ENCODE data around the gene ANO8. TPM values are rescaled to one million over a fixed set of nuclear protein-coding genes. Genes with fewer than 3 reads are reported as not detected.

The ANO8 gene
- total and polyA plus RNA-seq, 2 experiments from 2014 or later, result 4.5 to 24.9 TPM

GRCh38 chr19:17348700-17349099 lies 14.0 kb upstream of the ANO8 start:
- H3K27me3 ChIP-seq (ENCODE audit: insufficient read depth), result no peaks in the 10 kb centered on the region
- H3F3A ChIP-seq (replicated peaks; ENCODE audit: low read depth), result no peaks in the 10 kb centered on the region
- no peaks in the 10 kb centered on the region for H3K9me2 ChIP-seq (ENCODE audit: insufficient read depth)
- peaks cover 18% of the 10 kb centered on the region for H3K4me1 Mint-ChIP-seq
- no peaks in the 10 kb centered on the region for H3K79me2 ChIP-seq (replicated peaks; ENCODE audit: insufficient read depth)
- H3K36me3 ChIP-seq (ENCODE audit: insufficient read depth), result no peaks in the 10 kb centered on the region
- H4K20me1 ChIP-seq (replicated peaks; ENCODE audit: insufficient read depth), result no peaks in the 10 kb centered on the region
- peak; percentile 54 for ATAC-seq
- no peak overlapping the region; the same call in 2 of the 3 replicates for H3K4me3 Mint-ChIP-seq
- peaks cover 27% of the 10 kb centered on the region for H3K27me3 Mint-ChIP-seq (ENCODE audit: insufficient read depth, low read depth, poor library complexity)
- H3K4me1 ChIP-seq (ENCODE audit: insufficient read depth), result peaks cover 6% of the 10 kb centered on the region; the same call in 1 of the 2 replicates
- H3K4me2 ChIP-seq, result peak overlapping the region; percentile 58
- H2AFZ ChIP-seq, result peak overlapping the region; percentile 82; the same call in 1 of the 2 replicates
- H3K27ac ChIP-seq (ENCODE audit: low read depth), result no peak overlapping the region
- peak overlapping the region; percentile 40 for H3K4me3 ChIP-seq
- TF ChIP-seq ZNF331 (CRISPR knock-in tag; IDR thresholded peaks at IDR 0.05; ENCODE audit: low read depth) (no peak), POLR2AphosphoS5 (IDR thresholded peaks at IDR 0.05; ENCODE audit: low read depth) (no peak), ETS1 (IDR thresholded peaks at IDR 0.05) (no peak), EZH2phosphoT487 (IDR thresholded peaks at IDR 0.05; ENCODE audit: unreplicated experiment) (no peak)
- TF ChIP-seq, protein P1, sequence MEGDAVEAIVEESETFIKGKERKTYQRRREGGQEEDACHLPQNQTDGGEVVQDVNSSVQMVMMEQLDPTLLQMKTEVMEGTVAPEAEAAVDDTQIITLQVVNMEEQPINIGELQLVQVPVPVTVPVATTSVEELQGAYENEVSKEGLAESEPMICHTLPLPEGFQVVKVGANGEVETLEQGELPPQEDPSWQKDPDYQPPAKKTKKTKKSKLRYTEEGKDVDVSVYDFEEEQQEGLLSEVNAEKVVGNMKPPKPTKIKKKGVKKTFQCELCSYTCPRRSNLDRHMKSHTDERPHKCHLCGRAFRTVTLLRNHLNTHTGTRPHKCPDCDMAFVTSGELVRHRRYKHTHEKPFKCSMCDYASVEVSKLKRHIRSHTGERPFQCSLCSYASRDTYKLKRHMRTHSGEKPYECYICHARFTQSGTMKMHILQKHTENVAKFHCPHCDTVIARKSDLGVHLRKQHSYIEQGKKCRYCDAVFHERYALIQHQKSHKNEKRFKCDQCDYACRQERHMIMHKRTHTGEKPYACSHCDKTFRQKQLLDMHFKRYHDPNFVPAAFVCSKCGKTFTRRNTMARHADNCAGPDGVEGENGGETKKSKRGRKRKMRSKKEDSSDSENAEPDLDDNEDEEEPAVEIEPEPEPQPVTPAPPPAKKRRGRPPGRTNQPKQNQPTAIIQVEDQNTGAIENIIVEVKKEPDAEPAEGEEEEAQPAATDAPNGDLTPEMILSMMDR (conservative IDR thresholded peaks at IDR 0.05; ENCODE audit: low read depth in 2 of 2), result 0 out of 4 replicates have a peak, but pooled peaks of 1 of the 2 experiments have one; percentile 1
- H3K36me3 Mint-ChIP-seq (ENCODE audit: low read depth), result peaks cover 3% of the 10 kb centered on the region; the same call in 1 of the 3 replicates
- no peaks in the 10 kb centered on the region for H3K9me3 Mint-ChIP-seq
- peak; percentile 77 for DNase-seq (ENCODE audit: low spot score)
- no peak overlapping the region for H3K27ac Mint-ChIP-seq

- H3K27me3 Mint-ChIP-seq (ENCODE audit: insufficient read depth, low read depth, poor library complexity), result peaks cover 22% of the 10 kb centered on the region
- Histone ChIP-seq H3K4me1 (ENCODE audit: insufficient read depth) (peaks cover 6% of the 10 kb centered on the region; the same call in 1 of the 2 replicates), H2AFZ (no peak overlapping the region), H3K9me2 (ENCODE audit: insufficient read depth) (no peaks in the 10 kb centered on the region), H4K20me1 (replicated peaks; ENCODE audit: insufficient read depth) (no peaks in the 10 kb centered on the region), H3K4me3 (no peak overlapping the region), H3K4me2 (no peak overlapping the region), H3K27me3 (ENCODE audit: insufficient read depth) (no peaks in the 10 kb centered on the region), H3K27ac (ENCODE audit: low read depth) (no peak overlapping the region), H3K79me2 (replicated peaks; ENCODE audit: insufficient read depth) (no peaks in the 10 kb centered on the region), H3K36me3 (ENCODE audit: insufficient read depth) (no peaks in the 10 kb centered on the region), H3F3A (replicated peaks; ENCODE audit: low read depth) (no peaks in the 10 kb centered on the region)
- H3K4me1 Mint-ChIP-seq, result peaks cover 11% of the 10 kb centered on the region
- no peaks in the 10 kb centered on the region for H3K9me3 Mint-ChIP-seq
- DNase-seq (ENCODE audit: low spot score) (no peak), ATAC-seq (no peak)
- no peak overlapping the region for H3K27ac Mint-ChIP-seq
- peaks cover 6% of the 10 kb centered on the region; the same call in 2 of the 3 replicates for H3K36me3 Mint-ChIP-seq (ENCODE audit: low read depth)
- H3K4me3 Mint-ChIP-seq, result no peak overlapping the region; the same call in 2 of the 3 replicates
- TF ChIP-seq, protein P2, sequence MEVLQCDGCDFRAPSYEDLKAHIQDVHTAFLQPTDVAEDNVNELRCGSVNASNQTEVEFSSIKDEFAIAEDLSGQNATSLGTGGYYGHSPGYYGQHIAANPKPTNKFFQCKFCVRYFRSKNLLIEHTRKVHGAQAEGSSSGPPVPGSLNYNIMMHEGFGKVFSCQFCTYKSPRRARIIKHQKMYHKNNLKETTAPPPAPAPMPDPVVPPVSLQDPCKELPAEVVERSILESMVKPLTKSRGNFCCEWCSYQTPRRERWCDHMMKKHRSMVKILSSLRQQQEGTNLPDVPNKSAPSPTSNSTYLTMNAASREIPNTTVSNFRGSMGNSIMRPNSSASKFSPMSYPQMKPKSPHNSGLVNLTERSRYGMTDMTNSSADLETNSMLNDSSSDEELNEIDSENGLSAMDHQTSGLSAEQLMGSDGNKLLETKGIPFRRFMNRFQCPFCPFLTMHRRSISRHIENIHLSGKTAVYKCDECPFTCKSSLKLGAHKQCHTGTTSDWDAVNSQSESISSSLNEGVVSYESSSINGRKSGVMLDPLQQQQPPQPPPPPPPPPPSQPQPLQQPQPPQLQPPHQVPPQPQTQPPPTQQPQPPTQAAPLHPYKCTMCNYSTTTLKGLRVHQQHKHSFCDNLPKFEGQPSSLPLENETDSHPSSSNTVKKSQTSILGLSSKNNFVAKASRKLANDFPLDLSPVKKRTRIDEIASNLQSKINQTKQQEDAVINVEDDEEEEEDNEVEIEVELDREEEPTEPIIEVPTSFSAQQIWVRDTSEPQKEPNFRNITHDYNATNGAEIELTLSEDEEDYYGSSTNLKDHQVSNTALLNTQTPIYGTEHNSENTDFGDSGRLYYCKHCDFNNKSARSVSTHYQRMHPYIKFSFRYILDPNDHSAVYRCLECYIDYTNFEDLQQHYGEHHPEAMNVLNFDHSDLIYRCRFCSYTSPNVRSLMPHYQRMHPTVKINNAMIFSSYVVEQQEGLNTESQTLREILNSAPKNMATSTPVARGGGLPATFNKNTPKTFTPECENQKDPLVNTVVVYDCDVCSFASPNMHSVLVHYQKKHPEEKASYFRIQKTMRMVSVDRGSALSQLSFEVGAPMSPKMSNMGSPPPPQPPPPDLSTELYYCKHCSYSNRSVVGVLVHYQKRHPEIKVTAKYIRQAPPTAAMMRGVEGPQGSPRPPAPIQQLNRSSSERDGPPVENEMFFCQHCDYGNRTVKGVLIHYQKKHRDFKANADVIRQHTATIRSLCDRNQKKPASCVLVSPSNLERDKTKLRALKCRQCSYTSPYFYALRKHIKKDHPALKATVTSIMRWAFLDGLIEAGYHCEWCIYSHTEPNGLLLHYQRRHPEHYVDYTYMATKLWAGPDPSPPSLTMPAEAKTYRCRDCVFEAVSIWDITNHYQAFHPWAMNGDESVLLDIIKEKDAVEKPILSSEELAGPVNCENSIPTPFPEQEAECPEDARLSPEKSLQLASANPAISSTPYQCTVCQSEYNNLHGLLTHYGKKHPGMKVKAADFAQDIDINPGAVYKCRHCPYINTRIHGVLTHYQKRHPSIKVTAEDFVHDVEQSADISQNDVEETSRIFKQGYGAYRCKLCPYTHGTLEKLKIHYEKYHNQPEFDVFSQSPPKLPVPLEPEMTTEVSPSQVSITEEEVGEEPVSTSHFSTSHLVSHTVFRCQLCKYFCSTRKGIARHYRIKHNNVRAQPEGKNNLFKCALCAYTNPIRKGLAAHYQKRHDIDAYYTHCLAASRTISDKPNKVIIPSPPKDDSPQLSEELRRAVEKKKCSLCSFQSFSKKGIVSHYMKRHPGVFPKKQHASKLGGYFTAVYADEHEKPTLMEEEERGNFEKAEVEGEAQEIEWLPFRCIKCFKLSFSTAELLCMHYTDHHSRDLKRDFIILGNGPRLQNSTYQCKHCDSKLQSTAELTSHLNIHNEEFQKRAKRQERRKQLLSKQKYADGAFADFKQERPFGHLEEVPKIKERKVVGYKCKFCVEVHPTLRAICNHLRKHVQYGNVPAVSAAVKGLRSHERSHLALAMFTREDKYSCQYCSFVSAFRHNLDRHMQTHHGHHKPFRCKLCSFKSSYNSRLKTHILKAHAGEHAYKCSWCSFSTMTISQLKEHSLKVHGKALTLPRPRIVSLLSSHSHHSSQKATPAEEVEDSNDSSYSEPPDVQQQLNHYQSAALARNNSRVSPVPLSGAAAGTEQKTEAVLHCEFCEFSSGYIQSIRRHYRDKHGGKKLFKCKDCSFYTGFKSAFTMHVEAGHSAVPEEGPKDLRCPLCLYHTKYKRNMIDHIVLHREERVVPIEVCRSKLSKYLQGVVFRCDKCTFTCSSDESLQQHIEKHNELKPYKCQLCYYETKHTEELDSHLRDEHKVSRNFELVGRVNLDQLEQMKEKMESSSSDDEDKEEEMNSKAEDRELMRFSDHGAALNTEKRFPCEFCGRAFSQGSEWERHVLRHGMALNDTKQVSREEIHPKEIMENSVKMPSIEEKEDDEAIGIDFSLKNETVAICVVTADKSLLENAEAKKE (CRISPR knock-in tag; IDR thresholded peaks at IDR 0.05), result no peak
- TF ChIP-seq EZH2phosphoT487 (IDR thresholded peaks at IDR 0.05; ENCODE audit: unreplicated experiment) (no peak), POLR2AphosphoS5 (IDR thresholded peaks at IDR 0.05; ENCODE audit: low read depth) (no peak), STAT1 (IDR thresholded peaks at IDR 0.05; ENCODE audit: unreplicated experiment) (no peak), NANOG (IDR thresholded peaks at IDR 0.05; ENCODE audit: borderline replicate concordance) (no peak)
- TF ChIP-seq, protein P1 (conservative IDR thresholded peaks at IDR 0.05; ENCODE audit: low read depth in 2 of 2), result no peak
Observed at GRCh38 chr19:17347877-17348276, 13.2 kb upstream of the ANO8 start.
